ENCODE measurements around the gene MTRF1L.

DNA sequence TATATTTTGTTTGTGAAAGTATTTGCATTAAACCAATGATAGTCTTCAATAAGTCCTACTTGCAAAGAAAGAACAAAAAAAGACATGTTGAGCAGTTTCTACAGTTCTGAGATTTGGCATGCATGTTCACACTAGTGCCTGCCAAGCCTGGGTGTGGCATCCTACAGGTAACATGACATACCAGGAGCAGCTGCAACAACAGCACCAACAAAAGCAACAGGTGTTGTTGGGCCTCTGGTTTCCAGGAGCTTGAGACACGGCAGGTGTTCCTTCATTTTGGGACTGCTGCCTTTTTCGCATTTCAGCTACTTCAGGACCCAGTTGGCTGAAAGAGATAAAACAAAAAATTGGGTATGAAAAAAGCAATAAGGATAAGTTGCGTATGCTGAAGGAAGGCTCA is 41.2 kb upstream of the MTRF1L start:
- TF ChIP-seq, protein P1, sequence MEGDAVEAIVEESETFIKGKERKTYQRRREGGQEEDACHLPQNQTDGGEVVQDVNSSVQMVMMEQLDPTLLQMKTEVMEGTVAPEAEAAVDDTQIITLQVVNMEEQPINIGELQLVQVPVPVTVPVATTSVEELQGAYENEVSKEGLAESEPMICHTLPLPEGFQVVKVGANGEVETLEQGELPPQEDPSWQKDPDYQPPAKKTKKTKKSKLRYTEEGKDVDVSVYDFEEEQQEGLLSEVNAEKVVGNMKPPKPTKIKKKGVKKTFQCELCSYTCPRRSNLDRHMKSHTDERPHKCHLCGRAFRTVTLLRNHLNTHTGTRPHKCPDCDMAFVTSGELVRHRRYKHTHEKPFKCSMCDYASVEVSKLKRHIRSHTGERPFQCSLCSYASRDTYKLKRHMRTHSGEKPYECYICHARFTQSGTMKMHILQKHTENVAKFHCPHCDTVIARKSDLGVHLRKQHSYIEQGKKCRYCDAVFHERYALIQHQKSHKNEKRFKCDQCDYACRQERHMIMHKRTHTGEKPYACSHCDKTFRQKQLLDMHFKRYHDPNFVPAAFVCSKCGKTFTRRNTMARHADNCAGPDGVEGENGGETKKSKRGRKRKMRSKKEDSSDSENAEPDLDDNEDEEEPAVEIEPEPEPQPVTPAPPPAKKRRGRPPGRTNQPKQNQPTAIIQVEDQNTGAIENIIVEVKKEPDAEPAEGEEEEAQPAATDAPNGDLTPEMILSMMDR (IDR thresholded peaks at IDR 0.05) = no peak
- TF ChIP-seq POLR2AphosphoS5 (IDR thresholded peaks at IDR 0.05) = no peak

All from stomach (tissue), 4 donors.